IMR-90 (cell line): ENCODE measurements around the gene AKAP13. TPM values are rescaled to one million over a fixed set of nuclear protein-coding genes. Genes with fewer than 3 reads are reported as not detected.

ENCODE experiments used
- ATAC-seq: fragments of 200-7000 bp; cut with Tn5 transposase; 2 replicates; pipeline ENCODE4 v1.9.1; 2020; ENCODE audit warnings: low read depth, mild to moderate bottlenecking, moderate library complexity
- BruUV-seq: library from RNA; stranded (reverse); fragments of 400-500 nt; replicated peaks from 2 replicates; lab custom pipeline; 2021; lab: Mats Ljungman, UMichigan
- CTCF ChIA-PET: fragments of 300-600 bp; formaldehyde crosslinking; extraction: SDS; loops from one replicate; lab custom pipeline; 2021; ENCODE audit warnings: antibody characterized with exemption; lab: Yijun Ruan, JAX
- POLR2A ChIA-PET: fragments of 300-600 bp; sonication (Branson Sonifier 250); formaldehyde crosslinking; loops from one replicate; lab custom pipeline; 2022; ENCODE audit warnings: antibody characterized with exemption; ENCODE audit not compliant: unreplicated experiment; lab: Charles Lee
- DNase-seq: peaks from one replicate; pipeline ENCODE4 v3.0.0; 2013
- H2AFZ ChIP-seq: replicated peaks from 2 replicates; pipeline ENCODE3; 2013; ENCODE audit warnings: low read length, mild to moderate bottlenecking; ENCODE audit not compliant: poor library complexity
- H2AK5ac ChIP-seq: 2 replicates; pipeline ENCODE4 v1.6.1; 2013; ENCODE audit warnings: low read depth, low read length, inconsistent platforms
- H2AK9ac ChIP-seq: replicated peaks from 2 replicates; pipeline ENCODE3; 2013; ENCODE audit warnings: mild to moderate bottlenecking, low read depth, low read length, moderate library complexity; ENCODE audit not compliant: poor library complexity
- H2BK120ac ChIP-seq: 2 replicates; pipeline ENCODE4 v1.6.1; 2013; ENCODE audit warnings: low read depth, low read length, inconsistent platforms
- H2BK15ac ChIP-seq: 3 replicates; pipeline ENCODE4 v1.6.1; 2013; ENCODE audit warnings: low read depth, low read length, inconsistent platforms
- H2BK20ac ChIP-seq: 2 replicates; pipeline ENCODE4 v1.6.1; 2013; ENCODE audit warnings: low read depth, mild to moderate bottlenecking, inconsistent platforms, low read length, moderate library complexity
- H2BK5ac ChIP-seq: 2 replicates; pipeline ENCODE4 v1.6.1; 2013; ENCODE audit warnings: mild to moderate bottlenecking, low read depth, low read length, inconsistent platforms; ENCODE audit not compliant: poor library complexity, severe bottlenecking
- H3K14ac ChIP-seq: replicated peaks from 2 replicates; pipeline ENCODE4 v1.6.1; 2013; ENCODE audit warnings: low read depth, low read length, inconsistent platforms
- H3K18ac ChIP-seq: 2 replicates; pipeline ENCODE4 v1.6.1; 2013; ENCODE audit warnings: low read depth, low read length, control low read depth
- H3K23ac ChIP-seq: 2 replicates; pipeline ENCODE4 v1.6.1; 2013; ENCODE audit warnings: low read depth, low read length, inconsistent platforms
- H3K27ac ChIP-seq: 2 replicates; pipeline ENCODE4 v1.5.1; 2013; ENCODE audit warnings: mild to moderate bottlenecking, control low read depth, low read length; ENCODE audit not compliant: insufficient read depth
- H3K27me3 ChIP-seq: 2 replicates; pipeline ENCODE4 v1.6.1; 2013; ENCODE audit warnings: low read length; ENCODE audit not compliant: control insufficient read depth, insufficient read depth
- H3K36me3 ChIP-seq: 2 replicates; pipeline ENCODE4 v1.6.1; 2013; ENCODE audit warnings: low read length, mixed read lengths; ENCODE audit not compliant: control insufficient read depth, insufficient read depth
- H3K4ac ChIP-seq: 2 replicates; pipeline ENCODE4 v1.6.1; 2013; ENCODE audit warnings: low read depth, low read length, inconsistent platforms
- H3K4me1 ChIP-seq: 2 replicates; pipeline ENCODE4 v1.6.1; 2013; ENCODE audit warnings: low read length, mixed read lengths; ENCODE audit not compliant: control insufficient read depth, insufficient read depth
- H3K4me2 ChIP-seq: 2 replicates; pipeline ENCODE4 v1.6.1; 2013; ENCODE audit warnings: low read depth, mild to moderate bottlenecking, control low read depth, low read length, moderate library complexity
- H3K4me3 ChIP-seq: 2 replicates; pipeline ENCODE4 v1.5.1; 2013; ENCODE audit warnings: low read depth, mild to moderate bottlenecking, control low read depth, low read length, moderate library complexity; ENCODE audit not compliant: insufficient read depth
- H3K56ac ChIP-seq: 2 replicates; pipeline ENCODE4 v1.6.1; 2013; ENCODE audit warnings: low read length, inconsistent platforms; ENCODE audit not compliant: insufficient read depth; ENCODE audit errors: extremely low read depth
- H3K79me1 ChIP-seq, 2 experiments: 2 replicates each; pipeline ENCODE4 v1.6.1; 2013; ENCODE audit warnings: low read length in 2 of 2, inconsistent platforms in 1 of 2, low read depth in 1 of 2
- H3K9ac ChIP-seq: 2 replicates; pipeline ENCODE4 v1.6.1; 2013; ENCODE audit warnings: low read depth, low read length, control low read depth
- H3K9me1 ChIP-seq: 2 replicates; pipeline ENCODE4 v1.6.1; 2013; ENCODE audit warnings: low read length, inconsistent platforms; ENCODE audit not compliant: insufficient read depth
- H3K9me3 ChIP-seq: 2 replicates; pipeline ENCODE4 v1.6.1; 2013; ENCODE audit warnings: low read length; ENCODE audit not compliant: control insufficient read depth, insufficient read depth
- H4K20me1 ChIP-seq: 2 replicates; pipeline ENCODE4 v1.6.1; 2013; ENCODE audit warnings: low read length, inconsistent platforms; ENCODE audit not compliant: insufficient read depth
- H4K5ac ChIP-seq: 2 replicates; pipeline ENCODE4 v1.6.1; 2013; ENCODE audit warnings: mild to moderate bottlenecking, low read depth, low read length, control low read depth
- H4K8ac ChIP-seq, 2 experiments: 2 replicates each; pipeline ENCODE4 v1.6.1; 2013; ENCODE audit warnings: low read depth in 2 of 2, low read length in 2 of 2, control low read depth in 1 of 2, inconsistent platforms in 1 of 2
- H4K91ac ChIP-seq: 2 replicates; pipeline ENCODE4 v1.6.1; 2013; ENCODE audit warnings: low read depth, low read length, inconsistent platforms; ENCODE audit not compliant: insufficient read depth
- CEBPB ChIP-seq: IDR thresholded peaks from 2 replicates; pipeline ENCODE4 v1.6.1; 2012; ENCODE audit warnings: low read depth, low read length, improper control_type of control experiment
- POLR2A ChIP-seq: IDR thresholded peaks from 2 replicates; pipeline ENCODE4 v1.6.1; 2012; ENCODE audit warnings: mild to moderate bottlenecking, low read depth, low read length
- WGBS, 2 experiments: methylation state at CpG; one replicate each; pipeline versions ENCODE4 v1.1.5 to v1.1.7; 2013; ENCODE audit warnings: missing lambda C conversion rate in 2 of 2; ENCODE audit not compliant: insufficient read length in 1 of 2; ENCODE audit errors: extremely low coverage in 2 of 2; 5-methylcytosine and 5-hydroxymethylcytosine counted together
- dilution Hi-C: fragments of 300-500 bp; cut with HindIII; formaldehyde crosslinking; loops from one replicate; pipeline ENCODE4 v1.14.3; 2018; ENCODE audit warnings: low sequenced_read_pairs; ENCODE audit not compliant: unreplicated experiment
- in situ Hi-C: fragments of 300-500 bp; cut with MboI; formaldehyde crosslinking; loops from 3 replicates; pipeline ENCODE4 v1.14.3; 2019; ENCODE audit warnings: low sequenced_read_pairs, inconsistent platforms, mixed read lengths
- intact Hi-C: fragments of 100-400 bp; cut with micrococcal nuclease; formaldehyde crosslinking; loops from 2 replicates; pipeline ENCODE4 v1.10.0; 2022
- polyA plus RNA-seq, 3 experiments: library from polyadenylated mRNA; depleted of rRNA; stranded (reverse); fragments of >200 nt; gene quantifications; 2 replicates each; pipeline ENCODE4 v1.2.3, GENCODE V29; 2012; ENCODE audit warnings: low replicate concordance in 1 of 3
- total RNA-seq: library from RNA; depleted of rRNA; stranded (reverse); fragments of >200 nt; gene quantifications from 2 replicates; pipeline ENCODE4 v1.2.3, GENCODE V29; 2012

Gene AKAP13
- total and polyA plus RNA-seq, 2 of the 4 experiments (the other 2 are of a cell fraction) = 10.4 to 46.4 TPM

- peak overlapping the region; percentile 23 for H2AFZ ChIP-seq
- no peak for TF ChIP-seq POLR2A
- peak; percentile 63 for TF ChIP-seq CEBPB
- H3K79me1 ChIP-seq = peaks cover 22 to 56% of the 10 kb centered on the region in 2 experiments
- ATAC-seq (peak; percentile 54), DNase-seq (peak; percentile 13)
- peaks cover 2% of the 10 kb centered on the region; the same call in 1 of the 2 replicates for H3K36me3 ChIP-seq
- no peak overlapping the region for H2BK120ac ChIP-seq
- no peak overlapping the region for H3K14ac ChIP-seq
- no TSS peak for BruUV-seq
- CTCF ChIA-PET = no interaction called here
- POLR2A ChIA-PET = no interaction called here
- no peak overlapping the region for H3K4me3 ChIP-seq
- peak overlapping the region; percentile 31 for H2AK9ac ChIP-seq
- no peak overlapping the region; the same call in 1 of the 2 replicates for H3K18ac ChIP-seq
- H4K20me1 ChIP-seq = peaks cover 26% of the 10 kb centered on the region
- dilution Hi-C loops = no loop called here
- in situ Hi-C loops = no loop called here
- peaks cover 22% of the 10 kb centered on the region for H3K9me1 ChIP-seq
- no peaks in the 10 kb centered on the region for H3K9me3 ChIP-seq
- 0 out of 2 replicates have a peak overlapping the region, but pooled peaks have one; percentile 69 for H2AK5ac ChIP-seq
- H3K56ac ChIP-seq = no peak overlapping the region
- 50% methylated on average over 9 of the region's 13 CpGs; no CpG with 5 or more reads in 1 of the 2 experiments for whole genome bisulfite sequencing, 2 experiments
- H3K9ac ChIP-seq = no peak overlapping the region
- no peaks in the 10 kb centered on the region for H3K27me3 ChIP-seq
- no peak overlapping the region for H3K4me2 ChIP-seq
- no peak overlapping the region; the same call in 1 of the 2 replicates for H4K5ac ChIP-seq
- no peak overlapping the region for H4K8ac ChIP-seq
- no peak overlapping the region for H3K4ac ChIP-seq
- no peak overlapping the region for H3K27ac ChIP-seq
- no peak overlapping the region for H2BK15ac ChIP-seq
- H3K23ac ChIP-seq = no peak overlapping the region
- H2BK20ac ChIP-seq = no peak overlapping the region
- intact Hi-C loops = no loop called here
- H2BK5ac ChIP-seq = no peak overlapping the region
- no peak overlapping the region for H4K91ac ChIP-seq
- H3K4me1 ChIP-seq = peaks cover 10% of the 10 kb centered on the region; the same call in 1 of the 2 replicates
Observed at GRCh38 chr15:85771781-85772445, 391.5 kb downstream of the AKAP13 start.
